ENCODE data around the gene ZNF804B.
A peak's percentile ranks its signal among the peaks of the same experiment; 100 is the strongest.

The ZNF804B gene

DNA sequence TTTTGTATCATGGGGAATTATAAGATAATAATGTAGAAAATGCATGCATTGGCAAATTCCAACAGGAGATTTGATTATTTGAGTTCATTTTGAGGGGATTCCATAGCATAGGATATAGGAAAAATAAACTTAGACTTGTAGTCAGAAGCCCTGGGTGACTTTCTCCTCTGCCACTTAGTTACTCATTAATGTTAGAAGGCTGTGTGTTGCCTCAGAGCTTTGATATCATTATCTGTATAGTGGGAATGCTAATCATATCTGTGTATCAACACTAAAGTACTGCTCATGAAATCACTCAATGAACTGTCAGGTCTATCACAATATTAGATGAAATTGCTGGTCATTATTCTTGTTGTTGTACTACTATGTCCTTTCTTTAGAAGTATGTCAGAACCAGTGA lies 59.1 kb downstream of the ZNF804B start:
- TF ChIP-seq, protein P1, sequence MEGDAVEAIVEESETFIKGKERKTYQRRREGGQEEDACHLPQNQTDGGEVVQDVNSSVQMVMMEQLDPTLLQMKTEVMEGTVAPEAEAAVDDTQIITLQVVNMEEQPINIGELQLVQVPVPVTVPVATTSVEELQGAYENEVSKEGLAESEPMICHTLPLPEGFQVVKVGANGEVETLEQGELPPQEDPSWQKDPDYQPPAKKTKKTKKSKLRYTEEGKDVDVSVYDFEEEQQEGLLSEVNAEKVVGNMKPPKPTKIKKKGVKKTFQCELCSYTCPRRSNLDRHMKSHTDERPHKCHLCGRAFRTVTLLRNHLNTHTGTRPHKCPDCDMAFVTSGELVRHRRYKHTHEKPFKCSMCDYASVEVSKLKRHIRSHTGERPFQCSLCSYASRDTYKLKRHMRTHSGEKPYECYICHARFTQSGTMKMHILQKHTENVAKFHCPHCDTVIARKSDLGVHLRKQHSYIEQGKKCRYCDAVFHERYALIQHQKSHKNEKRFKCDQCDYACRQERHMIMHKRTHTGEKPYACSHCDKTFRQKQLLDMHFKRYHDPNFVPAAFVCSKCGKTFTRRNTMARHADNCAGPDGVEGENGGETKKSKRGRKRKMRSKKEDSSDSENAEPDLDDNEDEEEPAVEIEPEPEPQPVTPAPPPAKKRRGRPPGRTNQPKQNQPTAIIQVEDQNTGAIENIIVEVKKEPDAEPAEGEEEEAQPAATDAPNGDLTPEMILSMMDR (IDR thresholded peaks at IDR 0.05; ENCODE audit: insufficient read depth, low read depth, low read length, missing control alignments), result no peak
- no peak for DNase-seq (ENCODE audit: low read depth)
- H3K4me3 ChIP-seq (ENCODE audit: low read length), result no peak overlapping the region

DNA sequence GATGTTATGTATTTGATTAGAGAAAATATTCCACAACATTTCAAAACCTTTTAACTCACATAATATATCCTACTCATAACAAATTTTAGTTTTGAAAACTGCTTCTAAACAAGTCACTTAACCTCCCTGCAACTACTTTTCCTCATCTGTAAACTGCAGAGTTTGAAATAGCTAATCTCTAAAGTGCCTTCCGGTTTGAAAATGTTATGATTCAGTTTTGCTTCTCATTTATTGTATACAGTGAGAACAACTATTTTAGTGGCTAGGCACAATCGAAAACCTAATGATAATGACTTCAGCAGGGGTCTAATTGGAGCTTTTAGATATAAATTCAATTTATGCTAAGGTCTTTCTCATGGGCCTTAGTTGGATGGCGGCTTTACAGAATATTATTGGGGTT lies 66.7 kb downstream of the ZNF804B start:
- no peak overlapping the region for H3K4me3 ChIP-seq (ENCODE audit: low read length)
- TF ChIP-seq, protein P1 (IDR thresholded peaks at IDR 0.05; ENCODE audit: insufficient read depth, low read depth, low read length, missing control alignments), result no peak
- DNase-seq (ENCODE audit: low read depth), result no peak

DNA sequence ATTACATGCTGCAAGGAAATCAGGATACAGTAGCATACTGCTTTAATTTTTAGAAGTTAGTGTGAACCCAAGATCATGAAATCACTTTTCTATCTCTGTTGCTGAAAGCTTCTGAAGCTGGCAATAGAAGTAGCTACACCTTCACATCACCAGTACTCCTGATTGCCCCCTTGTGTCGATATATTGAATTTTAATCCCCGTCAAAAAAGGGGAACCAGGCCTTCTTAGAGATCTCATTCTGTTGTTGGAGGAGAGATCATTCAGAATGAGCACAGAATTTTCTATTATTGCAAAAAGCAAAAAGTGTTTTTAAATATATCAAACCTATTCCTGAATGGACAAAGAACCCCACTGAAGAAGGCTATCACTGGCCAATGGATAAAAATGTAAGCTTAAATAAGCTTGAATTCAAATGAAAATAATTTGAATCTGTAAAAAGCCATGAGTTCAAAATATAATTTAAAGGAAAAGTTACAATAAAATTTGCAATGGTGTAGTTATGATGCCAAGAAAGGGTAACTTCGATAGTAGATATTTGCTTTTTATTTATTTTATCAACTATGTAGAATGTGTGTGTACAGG lies 75.7 kb downstream of the ZNF804B start:
- TF ChIP-seq, protein P1 (IDR thresholded peaks at IDR 0.05; ENCODE audit: insufficient read depth, low read depth, low read length, missing control alignments), result peak; percentile 53
- H3K4me3 ChIP-seq (ENCODE audit: low read length), result no peak overlapping the region
- peak; percentile 45 for DNase-seq (ENCODE audit: low read depth)

DNA sequence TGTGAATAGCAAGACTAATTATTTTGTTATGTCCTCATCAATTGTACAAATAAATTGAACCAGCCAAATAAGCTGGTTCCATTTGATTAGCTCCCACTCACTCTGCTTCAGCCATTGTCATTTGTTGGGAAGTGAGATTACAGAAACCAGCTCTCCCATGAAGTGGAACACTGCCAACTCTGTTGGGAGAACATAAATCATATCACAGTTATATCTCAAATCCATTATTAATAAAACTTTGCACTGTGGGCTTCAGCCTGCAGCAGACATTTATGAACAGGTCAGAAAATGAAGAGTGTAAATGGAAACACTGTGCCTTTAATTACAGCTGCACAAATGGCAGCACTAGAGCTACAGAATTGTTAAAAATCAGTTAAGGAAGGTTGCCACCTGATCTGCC lies 82.7 kb downstream of the ZNF804B start:
- no peak overlapping the region for H3K4me3 ChIP-seq (ENCODE audit: low read length)
- TF ChIP-seq, protein P1 (IDR thresholded peaks at IDR 0.05; ENCODE audit: insufficient read depth, low read depth, low read length, missing control alignments), result no peak
- DNase-seq (ENCODE audit: low read depth), result no peak

DNA sequence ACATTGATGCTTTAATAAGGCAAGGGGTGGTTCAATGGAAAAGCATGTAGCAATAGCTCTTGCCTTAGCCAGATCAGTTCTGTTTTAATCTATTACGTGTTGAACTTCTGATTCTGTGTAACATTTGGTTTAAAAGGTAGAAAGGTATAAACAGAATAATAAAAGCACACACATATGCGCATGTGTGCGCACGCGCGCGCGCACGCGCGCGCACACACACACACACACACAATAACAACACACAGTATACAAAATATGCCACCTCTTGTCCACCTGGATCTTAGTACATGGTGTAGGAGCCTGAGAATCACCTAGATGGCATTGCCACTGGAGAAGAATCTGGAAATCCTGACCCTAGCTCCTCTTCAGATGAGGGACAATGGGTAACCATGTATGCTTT lies 85.6 kb downstream of the ZNF804B start:
- no peak for DNase-seq (ENCODE audit: low read depth)
- no peak overlapping the region for H3K4me3 ChIP-seq (ENCODE audit: low read length)
- TF ChIP-seq, protein P1 (IDR thresholded peaks at IDR 0.05; ENCODE audit: insufficient read depth, low read depth, low read length, missing control alignments), result no peak

DNA sequence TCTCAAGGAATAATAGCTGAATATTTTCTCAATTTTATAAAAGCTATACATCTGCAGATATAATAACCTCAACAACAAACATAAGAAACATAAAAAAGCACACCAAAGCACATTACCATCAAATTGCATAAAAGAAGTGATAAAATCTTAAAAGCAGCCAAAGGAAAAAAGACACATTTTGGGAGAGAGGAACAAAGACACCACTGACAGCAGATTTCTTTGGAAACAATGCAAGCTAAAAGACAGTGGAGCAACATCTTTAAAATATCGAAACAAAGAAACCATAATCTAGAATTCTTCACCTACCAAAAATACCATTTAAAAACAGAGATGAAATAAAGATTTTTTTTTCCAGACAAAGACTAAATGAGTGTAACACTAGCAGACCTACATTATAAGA lies 91.7 kb downstream of the ZNF804B start:
- TF ChIP-seq, protein P1 (IDR thresholded peaks at IDR 0.05; ENCODE audit: insufficient read depth, low read depth, low read length, missing control alignments), result no peak
- DNase-seq (ENCODE audit: low read depth), result no peak
- no peak overlapping the region for H3K4me3 ChIP-seq (ENCODE audit: low read length)

DNA sequence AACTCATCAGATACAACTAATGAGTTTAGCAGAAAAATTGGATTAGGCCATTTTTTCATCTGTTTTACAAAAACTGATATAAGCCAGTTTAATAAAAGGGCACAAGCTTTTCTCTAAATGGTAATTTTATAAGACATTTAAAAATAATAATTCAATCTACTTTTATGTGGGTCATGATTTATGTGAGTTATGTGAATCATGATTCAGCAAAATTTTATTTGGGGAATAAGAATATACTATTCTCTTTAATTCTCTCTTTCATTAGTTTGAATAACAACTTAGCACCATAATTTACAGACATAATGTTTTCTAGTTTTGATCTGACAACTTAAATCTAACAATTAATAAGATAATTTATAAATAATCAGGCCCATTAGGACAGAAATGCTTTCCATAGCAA lies 99.8 kb downstream of the ZNF804B start:
- H3K4me3 ChIP-seq (ENCODE audit: low read length), result no peak overlapping the region
- DNase-seq (ENCODE audit: low read depth), result no peak
- TF ChIP-seq, protein P1 (IDR thresholded peaks at IDR 0.05; ENCODE audit: insufficient read depth, low read depth, low read length, missing control alignments), result no peak

Measured in epithelial cell of esophagus (primary cell).